IMR-90 (cell line): ENCODE measurements around the gene BCL6. TPM values are rescaled to one million over a fixed set of nuclear protein-coding genes. Genes with fewer than 3 reads are reported as not detected.

Experiments used
- BHLHE40 ChIP-seq: fragments of 150-350 bp; IDR thresholded peaks from 2 replicates; pipeline ENCODE4 v1.6.1; 2016; ENCODE audit warnings: mild to moderate bottlenecking, low read depth, low read length
- FOS ChIP-seq: fragments of 150-350 bp; IDR thresholded peaks from 2 replicates; pipeline ENCODE4 v1.6.1; 2016; ENCODE audit warnings: low read depth, low read length
- polyA plus RNA-seq, 3 experiments: library from polyadenylated mRNA; depleted of rRNA; stranded (reverse); fragments of >200 nt; gene quantifications; 2 replicates each; pipeline ENCODE4 v1.2.3, GENCODE V29; 2012; ENCODE audit warnings: low replicate concordance in 1 of 3
- total RNA-seq: library from RNA; depleted of rRNA; stranded (reverse); fragments of >200 nt; gene quantifications from 2 replicates; pipeline ENCODE4 v1.2.3, GENCODE V29; 2012
- TF ChIP-seq, protein P1 (sequence below): conservative IDR thresholded peaks from 2 replicates; pipeline ENCODE4 v1.5.1; 2012; ENCODE audit warnings: mild to moderate bottlenecking, low read depth, low read length, improper control_type of control experiment

Gene BCL6
- total and polyA plus RNA-seq, 2 of the 4 experiments (the other 2 are of a cell fraction) = 19.7 to 22.6 TPM

DNA sequence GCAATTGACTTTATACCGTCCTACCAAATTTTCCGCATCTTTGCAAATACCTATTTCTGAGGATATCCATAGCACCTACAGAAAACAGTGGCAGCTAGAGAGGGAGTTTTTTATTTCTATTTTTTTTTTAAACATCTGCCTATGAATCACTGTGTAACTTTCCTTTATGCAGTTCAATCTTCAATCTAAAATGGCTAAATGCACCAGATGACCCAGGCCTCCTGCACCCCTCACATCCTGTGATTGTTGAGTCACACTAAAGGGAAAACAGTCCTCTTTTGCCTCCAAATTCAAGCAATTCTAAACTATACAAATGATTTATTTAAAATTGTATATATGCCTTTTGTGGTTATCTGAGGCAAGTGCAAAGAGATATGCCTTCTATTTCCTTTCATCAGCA is 20.1 kb upstream of the BCL6 start (continued):
- TF ChIP-seq, protein P1, sequence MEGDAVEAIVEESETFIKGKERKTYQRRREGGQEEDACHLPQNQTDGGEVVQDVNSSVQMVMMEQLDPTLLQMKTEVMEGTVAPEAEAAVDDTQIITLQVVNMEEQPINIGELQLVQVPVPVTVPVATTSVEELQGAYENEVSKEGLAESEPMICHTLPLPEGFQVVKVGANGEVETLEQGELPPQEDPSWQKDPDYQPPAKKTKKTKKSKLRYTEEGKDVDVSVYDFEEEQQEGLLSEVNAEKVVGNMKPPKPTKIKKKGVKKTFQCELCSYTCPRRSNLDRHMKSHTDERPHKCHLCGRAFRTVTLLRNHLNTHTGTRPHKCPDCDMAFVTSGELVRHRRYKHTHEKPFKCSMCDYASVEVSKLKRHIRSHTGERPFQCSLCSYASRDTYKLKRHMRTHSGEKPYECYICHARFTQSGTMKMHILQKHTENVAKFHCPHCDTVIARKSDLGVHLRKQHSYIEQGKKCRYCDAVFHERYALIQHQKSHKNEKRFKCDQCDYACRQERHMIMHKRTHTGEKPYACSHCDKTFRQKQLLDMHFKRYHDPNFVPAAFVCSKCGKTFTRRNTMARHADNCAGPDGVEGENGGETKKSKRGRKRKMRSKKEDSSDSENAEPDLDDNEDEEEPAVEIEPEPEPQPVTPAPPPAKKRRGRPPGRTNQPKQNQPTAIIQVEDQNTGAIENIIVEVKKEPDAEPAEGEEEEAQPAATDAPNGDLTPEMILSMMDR = no peak
- TF ChIP-seq BHLHE40 (no peak), FOS (no peak)
